Measurements from ENCODE around the gene PRTFDC1.

DNA sequence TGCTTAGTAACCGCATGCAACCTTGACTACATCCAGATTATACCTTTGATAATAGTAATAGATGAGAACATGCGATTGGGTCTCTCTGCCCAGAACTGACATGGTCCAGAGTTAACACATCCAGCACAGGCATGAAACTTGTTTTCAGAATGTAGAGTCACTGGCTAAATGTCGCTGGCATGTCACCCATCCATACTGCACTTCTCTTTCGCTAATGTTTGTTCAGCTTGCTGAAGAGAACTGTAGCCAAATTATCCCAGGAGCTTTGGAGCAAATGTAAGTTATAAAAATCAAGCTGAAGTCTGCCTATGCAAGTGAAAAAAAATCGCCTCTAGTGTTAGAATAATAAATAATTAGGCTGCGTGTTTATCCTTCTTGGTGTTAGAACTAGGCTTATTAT lies 98.2 kb downstream of the PRTFDC1 start:
- no peak for TF ChIP-seq POLR2A (IDR thresholded peaks at IDR 0.05; ENCODE audit: low read depth, low read length)
- TF ChIP-seq POLR2AphosphoS5 (IDR thresholded peaks at IDR 0.05; ENCODE audit: low read depth, low read length), result no peak
- no peak for TF ChIP-seq TAF1 (IDR thresholded peaks at IDR 0.05; ENCODE audit: borderline replicate concordance, low read depth, low read length)

Data from GM12892 (cell line).